ENCODE data around the gene SLC22A5.
"Not testable (repeated sequence)": the region's sequence is repeated elsewhere in the genome, so short reads cannot be mapped to it uniquely, and the experiment has no call there.

Gene SLC22A5

DNA sequence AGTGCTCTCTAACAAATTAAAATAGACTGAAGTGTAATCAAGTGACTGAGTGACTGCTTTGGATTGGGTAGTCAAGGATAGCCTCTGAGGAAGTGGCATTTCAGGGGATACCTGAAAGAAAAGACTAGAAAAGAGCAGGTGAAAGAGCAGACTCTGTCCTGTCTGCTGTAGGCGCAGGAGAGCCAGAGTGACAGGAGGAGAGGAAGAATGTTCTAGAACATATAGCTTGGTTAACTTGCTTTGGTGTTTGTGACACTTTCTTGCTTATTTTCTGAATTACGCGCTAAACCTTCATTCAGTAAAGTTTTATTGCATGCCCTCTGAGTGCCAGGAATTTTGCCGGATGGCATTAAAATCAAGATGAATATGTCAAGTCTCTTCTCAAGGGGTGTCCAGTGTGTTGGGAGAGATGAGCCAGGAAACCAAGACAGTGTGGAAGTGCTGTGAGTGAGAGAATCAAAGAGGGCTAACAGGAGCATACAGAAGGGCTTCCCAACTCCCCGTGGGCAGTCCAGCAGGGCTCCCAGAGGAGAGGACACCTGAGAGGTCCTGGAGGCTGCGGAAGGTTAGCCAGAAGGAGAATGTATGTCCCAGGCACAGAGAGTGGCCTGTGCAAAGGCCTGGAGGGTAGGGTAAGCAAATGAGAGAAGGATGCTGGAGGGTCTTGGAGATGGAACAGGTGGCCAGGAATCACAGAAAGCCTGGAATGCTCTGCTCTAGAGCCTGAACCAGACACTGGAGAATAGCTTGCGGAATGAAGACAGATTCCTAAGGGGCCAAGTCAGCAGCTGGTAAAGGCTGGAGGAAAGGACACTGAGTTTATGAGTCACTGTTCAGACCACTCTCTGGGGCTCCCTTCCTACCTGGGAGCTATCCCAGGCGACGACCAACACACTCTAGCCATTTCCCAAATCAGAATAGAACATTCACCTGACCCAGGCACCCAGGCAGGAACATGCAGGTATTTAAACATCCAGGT lies 59.3 kb downstream of the SLC22A5 start:
- DNase-seq: no peak

DNA sequence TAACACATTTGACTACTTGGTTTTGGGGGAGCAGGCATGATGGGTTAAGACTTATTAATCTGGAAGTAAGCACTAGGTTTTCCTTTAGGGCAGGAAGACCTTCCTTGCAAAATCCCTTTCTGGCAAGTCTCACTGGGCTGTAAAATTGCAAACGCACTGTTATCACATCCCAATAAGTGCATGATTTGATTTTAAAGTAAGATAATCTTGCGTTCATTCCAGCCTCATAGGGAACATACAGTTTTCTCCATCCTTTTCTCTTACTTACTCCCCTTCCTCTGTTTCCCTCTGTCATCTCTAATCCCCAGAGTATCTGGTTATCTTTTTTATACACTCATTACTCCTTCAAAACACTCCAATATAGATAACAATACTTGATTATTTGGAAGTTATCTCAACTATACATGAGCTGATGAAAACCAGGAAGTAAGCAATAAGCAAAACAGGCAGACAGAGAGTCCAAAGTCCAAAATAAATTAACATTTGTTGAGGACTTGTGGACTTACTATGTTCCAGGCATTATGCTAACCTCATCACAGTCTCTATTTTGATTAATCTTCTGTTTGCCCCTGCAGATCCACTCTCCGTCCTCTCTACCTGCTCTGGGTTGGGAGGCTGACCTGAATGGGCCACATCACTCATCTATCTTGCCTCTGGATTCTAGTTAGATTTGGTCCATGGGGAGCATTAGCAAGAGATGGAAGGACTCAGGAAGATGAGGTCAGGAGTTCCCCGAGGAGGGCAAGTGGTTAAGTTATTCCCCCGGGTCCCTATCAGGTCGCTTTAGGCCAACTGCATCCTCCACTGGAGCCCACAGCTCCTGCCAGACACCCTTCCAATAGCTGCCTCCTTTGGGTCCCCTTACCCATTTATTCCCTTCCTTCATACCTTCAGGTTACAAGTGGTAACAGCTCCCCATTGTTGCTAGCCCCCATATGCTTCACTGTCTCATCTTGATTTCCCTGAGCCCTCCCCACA lies 60.2 kb downstream of the SLC22A5 start:
- DNase-seq: no peak

DNA sequence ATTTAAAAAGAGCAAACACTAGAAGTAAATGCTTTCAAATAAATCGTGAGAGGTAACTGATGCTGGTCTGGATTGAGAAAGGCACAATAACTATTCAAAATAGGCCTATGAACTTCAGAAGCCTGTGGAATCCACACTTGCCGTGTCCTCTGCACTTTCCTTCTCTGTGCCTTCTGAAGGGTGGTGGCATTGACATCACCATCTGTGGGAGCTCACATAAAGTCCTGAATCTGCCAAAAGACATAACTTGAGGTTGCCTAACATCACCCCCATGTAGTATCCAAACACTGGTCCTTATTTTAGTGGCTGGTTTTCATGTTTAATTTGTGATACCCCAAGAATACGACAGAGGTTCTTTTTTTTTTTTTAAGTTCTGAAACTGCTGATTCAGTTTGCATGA lies 61.2 kb downstream of the SLC22A5 start:
- no peak for DNase-seq

DNA sequence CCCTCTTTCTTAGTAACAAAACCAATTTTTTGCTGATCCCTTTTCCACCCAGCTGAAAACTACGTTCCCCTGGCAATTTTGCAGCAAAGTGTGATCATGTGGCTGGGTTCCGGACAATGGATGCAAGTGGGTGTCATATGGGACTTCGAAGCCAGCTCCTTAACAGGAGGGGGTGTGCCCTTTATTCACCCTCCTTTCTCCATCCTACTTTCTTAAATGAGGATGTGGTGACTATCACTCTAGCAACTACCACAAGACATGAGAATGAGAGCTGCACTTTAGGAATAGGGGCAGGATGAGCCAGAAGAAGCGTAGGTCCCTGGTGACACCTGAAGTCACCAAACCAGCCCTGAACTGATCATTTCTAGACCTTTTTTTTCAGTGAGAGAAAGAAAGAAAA lies 62.1 kb downstream of the SLC22A5 start:
- DNase-seq: no peak

DNA sequence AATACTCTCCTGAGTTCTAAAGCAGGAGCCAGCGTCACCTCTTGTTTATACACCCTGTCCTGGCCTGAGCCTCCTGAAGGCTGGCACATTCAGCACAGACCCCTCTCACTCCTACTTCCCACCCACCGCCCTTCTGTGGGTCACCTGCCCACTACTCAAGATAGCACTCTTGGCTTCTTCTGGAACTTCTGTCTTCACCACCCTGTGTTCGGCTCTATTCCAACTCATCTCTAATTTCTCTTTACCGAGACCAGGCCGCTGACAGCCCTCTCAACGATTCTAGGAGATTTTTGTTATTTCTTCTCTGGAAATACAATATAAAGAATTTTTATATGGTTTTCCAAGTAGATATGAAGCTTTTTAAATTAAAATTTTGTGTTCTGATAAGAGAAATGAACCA lies 63.6 kb downstream of the SLC22A5 start:
- no peak for DNase-seq

DNA sequence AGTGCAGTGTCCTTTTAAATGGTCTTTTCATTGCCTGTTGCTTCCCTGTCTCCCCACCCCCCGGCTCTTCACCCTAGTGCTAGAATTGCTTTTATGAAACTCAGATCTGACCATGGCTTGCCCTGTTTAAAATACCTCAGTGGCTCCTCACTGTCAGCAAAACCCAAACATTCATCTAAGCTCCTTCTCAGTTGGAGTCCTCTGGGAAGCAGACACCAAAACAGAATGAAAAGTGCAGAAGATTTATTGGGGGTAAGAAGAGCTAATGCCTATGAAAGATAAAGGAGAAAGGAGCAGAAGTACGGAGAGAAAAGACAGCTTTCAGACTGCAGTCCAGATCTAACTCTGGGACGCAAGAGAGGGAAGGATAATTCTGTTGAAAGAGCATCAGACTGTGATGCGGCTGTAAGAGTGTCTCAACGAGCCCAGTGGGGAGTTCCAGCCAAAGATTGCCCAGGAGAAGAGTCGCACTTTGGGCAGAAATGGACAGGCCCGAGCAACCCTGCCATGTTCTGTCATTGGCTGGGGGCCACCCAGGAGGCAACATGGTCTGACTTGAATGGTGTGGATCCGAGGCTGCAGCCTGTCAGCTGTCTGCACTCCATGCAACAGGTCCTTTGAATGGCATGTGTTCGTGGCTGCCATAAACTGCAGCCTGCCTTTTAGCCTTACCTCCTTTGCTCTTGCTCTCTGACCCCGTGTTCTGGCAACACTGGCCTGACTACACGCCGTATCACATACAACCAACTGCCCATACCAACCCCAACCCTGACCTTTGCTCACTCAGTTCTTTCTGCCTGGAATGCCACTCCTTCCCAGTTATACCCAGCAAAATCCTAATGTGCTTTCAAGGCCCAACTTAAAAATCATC lies 65.1 kb downstream of the SLC22A5 start:
- no peak for DNase-seq

DNA sequence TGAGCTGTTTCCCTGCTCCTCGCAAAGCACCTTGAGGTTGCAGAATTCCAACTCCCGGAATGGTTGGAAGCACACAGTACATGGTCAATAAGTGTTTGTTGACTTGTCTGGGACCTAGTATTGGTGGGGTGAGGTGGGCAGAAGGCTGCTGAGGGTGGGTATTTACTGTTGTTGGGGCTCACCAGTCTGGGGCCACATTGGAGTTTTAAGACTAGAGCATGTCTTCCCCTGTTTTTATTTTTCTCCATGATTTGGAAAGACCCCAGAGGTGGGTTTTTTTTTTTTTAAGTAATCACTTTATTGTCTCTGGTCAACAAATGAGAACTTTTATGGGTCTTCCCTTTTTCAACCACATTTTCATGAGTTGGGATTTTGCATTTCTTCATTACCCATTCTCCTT lies 65.9 kb downstream of the SLC22A5 start:
- DNase-seq: no peak

DNA sequence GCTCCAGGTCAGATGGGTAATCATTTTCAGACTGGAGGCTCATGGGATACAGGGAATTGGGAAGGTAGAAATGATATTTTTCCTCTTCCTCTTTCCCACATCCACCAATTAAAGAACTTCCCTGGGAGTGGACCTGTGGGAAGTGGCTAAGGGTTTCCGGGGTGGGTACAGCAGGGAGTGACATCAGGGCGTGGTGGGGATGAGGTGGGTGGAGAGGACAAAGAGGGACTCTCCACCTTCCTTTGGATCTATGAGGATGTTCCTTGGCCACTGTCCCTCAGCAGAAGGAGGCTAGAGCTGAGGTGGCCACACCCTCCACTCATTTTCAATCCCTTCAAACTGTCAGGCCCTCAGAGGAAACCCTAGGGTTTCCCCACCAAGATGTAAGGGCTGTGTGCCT lies 66.4 kb downstream of the SLC22A5 start:
- DNase-seq: no peak

DNA sequence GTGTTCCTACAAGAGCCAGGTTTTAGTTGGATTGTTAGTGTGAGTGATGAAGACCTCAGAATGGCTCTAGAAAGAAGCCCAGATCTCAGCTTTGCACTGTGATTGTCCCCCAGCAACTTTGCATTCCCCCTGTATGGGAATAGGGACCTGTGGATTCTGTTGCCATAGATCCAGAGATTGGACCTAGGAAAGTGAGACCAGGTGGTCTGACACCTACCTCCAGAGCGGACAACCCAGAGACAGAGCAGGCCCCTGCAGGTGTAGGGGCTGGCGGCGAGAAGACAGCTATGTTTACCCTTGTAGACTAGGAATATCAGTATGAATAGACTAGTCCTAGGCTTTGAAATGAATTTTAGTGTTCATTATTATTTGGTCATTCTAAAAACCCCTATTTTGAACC lies 67.4 kb downstream of the SLC22A5 start:
- no peak for DNase-seq

DNA sequence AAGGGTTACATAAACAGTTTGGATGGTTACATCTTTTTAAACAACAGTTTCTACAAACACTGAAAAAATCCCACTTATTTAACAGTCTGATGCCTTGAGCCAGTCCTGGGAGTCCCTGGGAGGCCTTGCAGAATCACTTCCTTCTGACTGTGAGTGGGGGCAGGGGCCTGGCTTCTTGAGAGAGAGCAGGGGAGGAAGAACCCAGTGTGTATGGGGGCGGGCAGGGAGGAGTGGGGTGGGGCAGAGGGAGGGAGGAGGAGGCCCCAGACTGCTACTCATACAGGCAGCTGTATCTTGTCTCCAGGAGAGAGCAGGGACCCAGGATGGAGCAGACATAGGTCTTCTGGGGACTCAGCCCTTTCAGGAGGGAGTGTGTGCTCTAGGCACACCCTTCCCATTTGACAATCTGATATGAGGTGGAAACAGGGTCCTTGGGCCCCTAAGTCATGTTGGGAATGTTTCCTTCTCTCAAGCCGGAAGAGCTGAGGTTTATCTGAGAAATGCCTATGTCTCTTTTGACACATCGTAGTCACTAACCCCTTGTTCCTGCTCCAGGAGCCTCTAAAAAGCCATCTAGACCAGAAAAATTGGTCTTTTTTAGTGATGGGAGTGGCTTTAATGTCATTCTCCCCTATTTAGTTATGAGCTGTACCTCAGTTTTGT lies 68.2 kb downstream of the SLC22A5 start:
- peak in 1 of 2 donors; percentile 24 for DNase-seq

DNA sequence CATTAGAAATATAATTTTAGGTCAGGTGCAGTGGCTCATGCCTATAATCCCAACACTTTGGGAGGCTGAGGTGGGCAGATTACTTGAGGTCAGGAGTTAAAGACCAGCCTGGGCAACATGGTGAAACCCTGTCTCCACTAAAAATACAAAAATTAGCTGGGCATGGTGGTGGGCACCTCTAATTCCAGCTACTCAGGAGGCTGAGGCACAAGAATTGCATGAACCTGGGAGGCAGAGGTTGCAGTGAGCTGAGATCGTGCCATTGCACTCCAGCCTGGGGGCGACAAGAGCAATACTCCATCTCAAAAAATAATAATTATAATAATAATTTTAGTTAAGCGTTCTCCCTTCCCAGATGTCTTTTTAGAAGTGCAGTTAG lies 68.7 kb downstream of the SLC22A5 start:
- DNase-seq: not testable (repeated sequence)

DNA sequence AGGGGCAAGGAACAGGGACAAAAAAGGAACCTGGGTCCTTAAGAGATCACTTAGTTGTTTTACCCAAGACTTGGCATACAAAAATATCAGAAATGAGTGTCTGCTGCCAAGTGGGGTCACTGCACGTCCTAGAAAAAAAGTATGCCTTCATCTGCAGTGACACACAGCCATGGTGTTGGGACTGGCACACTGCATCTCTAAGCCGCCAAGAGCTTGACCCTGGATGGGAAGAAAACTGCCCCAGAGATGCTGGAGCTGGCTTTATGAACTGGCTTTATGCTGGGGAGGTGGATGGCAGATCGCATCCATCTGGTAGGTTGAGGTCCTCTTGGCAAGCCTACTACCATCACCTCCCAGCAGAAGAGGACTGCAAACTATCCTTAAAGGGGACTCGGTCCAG lies 69.4 kb downstream of the SLC22A5 start:
- DNase-seq: no peak

DNA sequence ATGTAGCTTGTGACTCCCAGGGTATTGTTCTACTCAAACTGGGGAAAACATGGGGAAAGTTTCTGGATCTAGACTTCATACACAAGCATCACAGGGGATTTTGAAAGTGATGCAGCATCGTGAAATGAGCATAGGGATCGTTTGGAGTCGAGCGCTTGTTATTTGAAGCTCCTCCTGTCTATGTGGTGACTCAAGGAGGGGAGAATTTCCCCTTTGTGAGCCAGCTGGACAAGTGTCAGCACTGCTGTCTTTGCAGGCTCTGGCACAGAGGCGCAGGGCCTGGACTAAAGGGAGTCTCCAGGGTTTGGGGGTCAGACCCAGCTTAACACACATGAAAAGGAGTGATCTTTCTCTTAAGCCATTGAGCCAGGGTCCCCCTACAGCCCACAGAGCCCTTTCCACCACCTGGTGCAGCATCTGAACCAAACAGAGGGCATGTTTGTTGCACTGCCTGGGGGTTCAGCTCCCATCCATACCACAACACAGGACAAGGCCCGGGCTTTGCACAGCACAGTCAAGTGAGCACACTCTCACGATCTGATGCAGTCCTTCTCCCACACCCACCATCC lies 70.1 kb downstream of the SLC22A5 start:
- no peak for DNase-seq

DNA sequence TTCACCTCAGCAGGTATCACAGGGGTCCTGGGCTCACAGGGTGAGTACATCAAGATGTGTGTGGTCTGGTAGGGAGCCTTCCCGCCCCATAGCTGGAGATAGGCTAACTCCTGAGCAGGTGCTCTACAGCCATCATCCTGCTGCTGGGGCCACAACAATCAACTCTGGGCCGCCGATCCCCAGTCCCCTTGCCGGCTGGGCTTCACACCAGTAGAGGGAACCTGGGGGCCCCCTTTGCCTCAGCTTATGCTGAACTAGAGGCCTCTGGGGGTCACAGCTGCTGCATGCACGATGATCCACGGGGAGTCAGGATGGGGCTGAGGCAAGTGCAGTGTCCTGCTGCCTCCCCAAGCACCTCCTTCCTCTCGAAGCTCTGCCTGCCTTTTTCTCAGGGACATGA lies 74.6 kb downstream of the SLC22A5 start:
- DNase-seq: no peak
